Calu3 (cell line): ENCODE results near the gene TTC21A. TPM values are rescaled to one million over a fixed set of nuclear protein-coding genes. Genes with fewer than 3 reads are reported as not detected.

Experiments used
- BruUV-seq: library from RNA; stranded (reverse); fragments of 400-500 nt; replicated peaks from 2 replicates; lab custom pipeline; 2021; lab: Mats Ljungman, UMichigan
- CTCF ChIA-PET: fragments of 300-600 bp; sonication (Branson Sonifier 250); formaldehyde crosslinking; loops from one replicate; lab custom pipeline; 2022; ENCODE audit warnings: antibody characterized with exemption; lab: Charles Lee
- DNase-seq: peaks from one replicate; pipeline ENCODE4 v3.0.0; 2022
- H3K27ac Mint-ChIP-seq: one replicate; pipeline ENCODE4 v1.8.0; 2022; ENCODE audit warnings: mixed read lengths; ENCODE audit not compliant: unreplicated experiment
- H3K27me3 Mint-ChIP-seq: one replicate; pipeline ENCODE4 v1.8.0; 2022; ENCODE audit warnings: mixed read lengths; ENCODE audit not compliant: unreplicated experiment
- H3K36me3 Mint-ChIP-seq: one replicate; pipeline ENCODE4 v1.8.0; 2022; ENCODE audit warnings: mild to moderate bottlenecking, moderate library complexity, mixed read lengths; ENCODE audit not compliant: insufficient read depth, unreplicated experiment
- H3K4me1 Mint-ChIP-seq: one replicate; pipeline ENCODE4 v1.8.0; 2022; ENCODE audit warnings: mild to moderate bottlenecking, low read depth, mixed read lengths; ENCODE audit not compliant: unreplicated experiment
- H3K4me3 Mint-ChIP-seq: one replicate; pipeline ENCODE4 v1.8.0; 2022; ENCODE audit warnings: mild to moderate bottlenecking, low read depth, moderate library complexity, mixed read lengths; ENCODE audit not compliant: unreplicated experiment
- H3K9me3 Mint-ChIP-seq: one replicate; pipeline ENCODE4 v1.8.0; 2022; ENCODE audit warnings: low read depth, mixed read lengths; ENCODE audit not compliant: unreplicated experiment
- CTCF ChIP-seq: fragments of 200-600 bp; IDR thresholded peaks from one replicate; pipeline ENCODE4 v1.8.0; 2022; ENCODE audit warnings: antibody characterized with exemption; ENCODE audit not compliant: unreplicated experiment
- intact Hi-C: fragments of 100-400 bp; cut with micrococcal nuclease; formaldehyde crosslinking; loops from one replicate; pipeline ENCODE4 v1.10.0; 2022; ENCODE audit not compliant: unreplicated experiment
- total RNA-seq: library from RNA; stranded (reverse); gene quantifications from 2 replicates; pipeline ENCODE4 v1.2.3, GENCODE V29; 2022

The TTC21A gene
- total RNA-seq, 1 experiment from 2014 or later, result 8.1 TPM

GRCh38 chr3:39094851-39095677 lies 12.4 kb upstream of the TTC21A start:
- no peak for DNase-seq
- BruUV-seq, result no TSS peak
- Mint-ChIP-seq H3K27ac (no peak overlapping the region), H3K4me3 (no peak overlapping the region), H3K36me3 (peaks cover 12% of the 10 kb centered on the region), H3K4me1 (peaks cover 17% of the 10 kb centered on the region), H3K9me3 (no peaks in the 10 kb centered on the region), H3K27me3 (no peaks in the 10 kb centered on the region)
- CTCF ChIA-PET, result no interaction called here
- intact Hi-C loops, result no loop called here
- no peak for TF ChIP-seq CTCF

- DNase-seq, result no peak
- TF ChIP-seq CTCF, result no peak
- intact Hi-C loops, result no loop called here
- no peak overlapping the region for H3K4me3 Mint-ChIP-seq
- peaks cover 19% of the 10 kb centered on the region for H3K36me3 Mint-ChIP-seq
- no peaks in the 10 kb centered on the region for H3K27me3 Mint-ChIP-seq
- peaks cover 17% of the 10 kb centered on the region for H3K4me1 Mint-ChIP-seq
- BruUV-seq, result no TSS peak
- no peaks in the 10 kb centered on the region for H3K9me3 Mint-ChIP-seq
- H3K27ac Mint-ChIP-seq, result no peak overlapping the region
- CTCF ChIA-PET, result interaction anchor here (0.5 kb wide), 1 partner anchor 20 kb away, joined by 3 read pairs; no protein-coding TSS in a partner anchor
Observed at GRCh38 chr3:39095778-39096177, 11.7 kb upstream of the TTC21A start.

GRCh38 chr3:39096775-39097174 lies 10.7 kb upstream of the TTC21A start:
- Mint-ChIP-seq H3K4me3 (no peak overlapping the region), H3K4me1 (peaks cover 17% of the 10 kb centered on the region), H3K9me3 (no peaks in the 10 kb centered on the region), H3K36me3 (peaks cover 27% of the 10 kb centered on the region), H3K27me3 (no peaks in the 10 kb centered on the region), H3K27ac (no peak overlapping the region)
- peak; percentile 59 for DNase-seq
- BruUV-seq, result TSS peak; percentile 18
- intact Hi-C loops, result no loop called here
- CTCF ChIA-PET, result interaction anchor here (0.7 to 1.7 kb wide), 5 partner anchors 11 to 195 kb away, joined by 3 to 11 read pairs (median 3); partner anchors contain the start of genes GORASP1 and TTC21A
- no peak for TF ChIP-seq CTCF

GRCh38 chr3:39097716-39098472 lies 9.6 kb upstream of the TTC21A start:
- BruUV-seq, result no TSS peak
- Mint-ChIP-seq H3K9me3 (no peaks in the 10 kb centered on the region), H3K27ac (no peak overlapping the region), H3K4me3 (no peak overlapping the region), H3K36me3 (peaks cover 31% of the 10 kb centered on the region), H3K4me1 (peaks cover 26% of the 10 kb centered on the region), H3K27me3 (no peaks in the 10 kb centered on the region)
- CTCF ChIA-PET, result interaction anchor here (1.0 to 1.7 kb wide), 2 partner anchors 10 to 190 kb away, joined by 3 to 11 read pairs; partner anchors contain the start of genes GORASP1 and TTC21A
- intact Hi-C loops, result no loop called here
- TF ChIP-seq CTCF, result no peak
- no peak for DNase-seq
